Psoas muscle (tissue), 8 donors: ENCODE results near the gene OSBPL3. TPM values are rescaled to one million over a fixed set of nuclear protein-coding genes. Genes with fewer than 3 reads are reported as not detected.

Source experiments
- ATAC-seq, 4 donors: fragments of 200-7000 bp; cut with Tn5 transposase; one replicate each; pipeline ENCODE4 v1.9.1; 2020; ENCODE audit warnings: moderate library complexity in 3 of 4, mild to moderate bottlenecking in 2 of 4
- DNase-seq, 2 donors: peaks; one replicate each; pipeline ENCODE4 v3.0.0-alpha.2; 2020
- H3K27ac ChIP-seq: fragments of 200-600 bp; one replicate; pipeline ENCODE4 v1.8.0; 2022
- H3K27me3 ChIP-seq, 3 donors: fragments of 200-600 bp in 1 of 3; one replicate each; pipeline versions ENCODE4 v1.6.1 to v1.8.0; 2013 to 2022; ENCODE audit warnings: low read length in 2 of 3, mild to moderate bottlenecking in 2 of 3, moderate library complexity in 1 of 3; ENCODE audit not compliant: insufficient read depth in 3 of 3
- H3K36me3 ChIP-seq, 2 donors: fragments of 200-600 bp in 1 of 2; one replicate each; pipeline versions ENCODE4 v1.6.1 to v1.8.0; 2013 to 2022; ENCODE audit warnings: low read depth in 1 of 2, mild to moderate bottlenecking in 1 of 2, moderate library complexity in 1 of 2; ENCODE audit not compliant: insufficient read depth in 1 of 2
- H3K4me1 ChIP-seq: fragments of 200-600 bp; one replicate; pipeline ENCODE4 v1.8.0; 2022
- H3K4me3 ChIP-seq: fragments of 200-600 bp; one replicate; pipeline ENCODE4 v1.8.0; 2022; ENCODE audit warnings: mild to moderate bottlenecking
- H3K9me3 ChIP-seq: fragments of 200-600 bp; one replicate; pipeline ENCODE4 v1.8.0; 2022
- WGBS, 3 donors: extraction: QIAGEN DNeasy Blood & Tissue Kit; methylation state at CpG; one replicate each; pipeline versions ENCODE4 v1.1.6 to v1.1.7; 2013; 5-methylcytosine and 5-hydroxymethylcytosine counted together
- intact Hi-C, 2 donors: fragments of 100-400 bp; cut with DNase I; formaldehyde crosslinking; loops; one replicate each; pipeline versions ENCODE4 v1.11.0 to v1.14.2; 2022
- polyA plus RNA-seq, 3 donors: library from polyadenylated mRNA; stranded (reverse); fragments of 200-250 nt; gene quantifications; one replicate each; pipeline ENCODE4 v1.2.3, GENCODE V29; 2013
- total RNA-seq, 4 donors: library from RNA; stranded (reverse); fragmentation: NEBNext Ultra II Directional in 2 of 4; extraction: Animal tissue kit (Norgen Biotek cat#: 25700) in 2 of 4; gene quantifications; one replicate each; pipeline versions ENCODE4 v1.2.1 to v1.2.4, GENCODE V29; 2021 to 2023
- TF ChIP-seq, protein P1 (sequence below): fragments of 200-600 bp; IDR thresholded peaks from one replicate; pipeline ENCODE4 v1.8.0; 2022; ENCODE audit warnings: antibody characterized with exemption
- donor health status: healthy with polysubstance abuse.
- donor health status: DM: no; HTN: no; CAD: no; lungs with moderate emphysema.
- donor health status: Bipolar disorder and iron deficiency.
- donor health status: healthy.
- donor health status: DM: yes; HTN: yes; CAD: no.
- donor health status: DM: no; HTN: no; CAD: no.
- donor health status: DM: no; HTN: no; CAD: no.
- donor health status: DM: yes; HTN: yes; CAD: no.

Gene OSBPL3
- total and polyA plus RNA-seq, 7 donors = 1.9 to 8.7 (median 4.2) TPM

DNA sequence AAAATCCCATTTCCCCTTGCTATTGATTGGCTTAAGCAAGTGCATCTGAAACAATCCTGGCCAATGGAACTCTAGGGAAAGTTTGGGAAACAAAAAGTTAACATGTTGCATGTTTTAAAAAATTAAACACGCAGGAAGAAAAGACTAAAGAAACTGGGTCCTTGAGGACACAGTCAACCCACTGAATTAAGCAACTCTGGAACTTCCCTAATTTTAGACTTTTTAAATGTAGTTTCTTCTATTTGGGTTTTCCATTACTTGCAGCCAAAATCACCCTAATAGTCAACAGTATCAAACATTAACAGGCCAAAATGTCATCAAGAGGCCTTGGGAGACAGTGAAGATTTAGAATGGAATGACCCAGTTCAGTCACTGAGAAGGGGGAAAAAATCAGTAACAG is 40.6 kb downstream of the OSBPL3 start:
- Histone ChIP-seq H3K4me3 (no peak overlapping the region), H3K4me1 (peaks cover 4% of the 10 kb centered on the region), H3K36me3 (no peaks in the 10 kb centered on the region), H3K27me3 (no peaks in the 10 kb centered on the region), H3K9me3 (no peaks in the 10 kb centered on the region), H3K27ac (no peak overlapping the region)
- TF ChIP-seq, protein P1, sequence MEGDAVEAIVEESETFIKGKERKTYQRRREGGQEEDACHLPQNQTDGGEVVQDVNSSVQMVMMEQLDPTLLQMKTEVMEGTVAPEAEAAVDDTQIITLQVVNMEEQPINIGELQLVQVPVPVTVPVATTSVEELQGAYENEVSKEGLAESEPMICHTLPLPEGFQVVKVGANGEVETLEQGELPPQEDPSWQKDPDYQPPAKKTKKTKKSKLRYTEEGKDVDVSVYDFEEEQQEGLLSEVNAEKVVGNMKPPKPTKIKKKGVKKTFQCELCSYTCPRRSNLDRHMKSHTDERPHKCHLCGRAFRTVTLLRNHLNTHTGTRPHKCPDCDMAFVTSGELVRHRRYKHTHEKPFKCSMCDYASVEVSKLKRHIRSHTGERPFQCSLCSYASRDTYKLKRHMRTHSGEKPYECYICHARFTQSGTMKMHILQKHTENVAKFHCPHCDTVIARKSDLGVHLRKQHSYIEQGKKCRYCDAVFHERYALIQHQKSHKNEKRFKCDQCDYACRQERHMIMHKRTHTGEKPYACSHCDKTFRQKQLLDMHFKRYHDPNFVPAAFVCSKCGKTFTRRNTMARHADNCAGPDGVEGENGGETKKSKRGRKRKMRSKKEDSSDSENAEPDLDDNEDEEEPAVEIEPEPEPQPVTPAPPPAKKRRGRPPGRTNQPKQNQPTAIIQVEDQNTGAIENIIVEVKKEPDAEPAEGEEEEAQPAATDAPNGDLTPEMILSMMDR = no peak
- 71 to 82% (median 76%) methylated on average over 1 of the region's 1 CpG for WGBS, 3 donors
- DNase-seq (no peak), ATAC-seq (no peak)
- intact Hi-C loops = no loop called here

DNA sequence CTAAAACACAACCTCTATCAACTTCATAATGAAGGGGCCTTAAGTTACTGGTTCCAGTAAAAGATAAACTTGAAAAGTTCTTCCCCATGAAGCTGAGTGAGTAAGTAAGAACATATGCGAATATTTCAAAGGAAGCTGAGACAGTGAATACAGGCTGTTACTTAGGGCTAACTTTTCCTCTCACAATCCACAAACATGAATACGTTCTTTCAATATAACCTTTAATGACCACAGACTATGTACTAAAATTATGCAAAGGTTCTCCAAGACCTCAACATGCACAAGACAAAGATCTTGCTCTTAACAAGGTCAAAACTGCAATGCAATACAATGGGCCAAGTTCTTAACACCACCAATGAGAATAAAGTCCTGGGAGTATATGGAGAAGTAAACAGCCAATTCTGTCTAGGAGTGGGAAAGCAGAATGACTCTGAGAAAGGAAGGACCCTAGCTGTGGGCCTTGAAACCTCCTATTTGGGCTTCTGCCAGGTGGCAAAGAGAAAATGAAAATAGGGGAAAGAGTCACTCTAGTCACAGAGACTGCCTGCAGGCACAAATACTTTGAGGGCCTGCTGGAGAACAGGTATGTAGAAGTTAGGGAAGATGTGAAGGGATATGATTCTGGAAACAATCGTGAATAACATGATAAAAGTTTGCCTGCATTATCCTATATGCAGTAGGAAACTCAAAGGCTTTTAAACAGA is 43.7 kb downstream of the OSBPL3 start:
- 84 to 90% (median 89%) methylated on average over 3 of the region's 3 CpGs for WGBS, 3 donors
- TF ChIP-seq, protein P1 = no peak

DNA sequence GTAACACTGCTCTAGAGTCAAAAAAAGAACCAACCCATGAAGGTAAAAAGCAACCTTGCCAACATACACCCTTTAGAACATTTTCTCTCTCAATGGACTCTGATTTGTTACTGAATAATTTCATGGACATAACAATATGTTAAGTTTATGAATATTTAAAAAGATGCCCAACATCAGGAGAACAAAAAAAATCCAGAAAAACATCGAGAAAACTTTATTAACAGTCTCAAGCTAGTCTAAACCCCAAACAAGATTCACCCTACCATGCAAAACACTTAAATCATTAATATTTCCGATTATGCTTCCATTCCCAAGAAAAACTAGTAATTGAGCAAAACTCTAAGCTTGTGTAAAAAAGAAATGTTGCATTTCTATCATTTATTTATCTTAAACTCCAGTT is 46.7 kb downstream of the OSBPL3 start:
- no peaks in the 10 kb centered on the region for H3K36me3 ChIP-seq
- H3K27me3 ChIP-seq = no peaks in the 10 kb centered on the region
- DNase-seq = no peak
- H3K4me3 ChIP-seq = no peak overlapping the region
- ATAC-seq = no peak
- no peaks in the 10 kb centered on the region for H3K9me3 ChIP-seq
- H3K27ac ChIP-seq = no peak overlapping the region
- WGBS, 3 donors = 90 to 93% (median 92%) methylated on average over 2 of the region's 2 CpGs
- intact Hi-C loops = no loop called here
- peaks cover 4% of the 10 kb centered on the region for H3K4me1 ChIP-seq
- TF ChIP-seq, protein P1 = no peak

More for the DNA sequence above, 43.7 kb downstream of the OSBPL3 start:
- Histone ChIP-seq H3K36me3 (no peaks in the 10 kb centered on the region), H3K9me3 (no peaks in the 10 kb centered on the region), H3K4me1 (peaks cover 4% of the 10 kb centered on the region), H3K27me3 (no peaks in the 10 kb centered on the region), H3K27ac (no peak overlapping the region), H3K4me3 (no peak overlapping the region)
- intact Hi-C loops = no loop called here
- DNase-seq (no peak), ATAC-seq (no peak)

DNA sequence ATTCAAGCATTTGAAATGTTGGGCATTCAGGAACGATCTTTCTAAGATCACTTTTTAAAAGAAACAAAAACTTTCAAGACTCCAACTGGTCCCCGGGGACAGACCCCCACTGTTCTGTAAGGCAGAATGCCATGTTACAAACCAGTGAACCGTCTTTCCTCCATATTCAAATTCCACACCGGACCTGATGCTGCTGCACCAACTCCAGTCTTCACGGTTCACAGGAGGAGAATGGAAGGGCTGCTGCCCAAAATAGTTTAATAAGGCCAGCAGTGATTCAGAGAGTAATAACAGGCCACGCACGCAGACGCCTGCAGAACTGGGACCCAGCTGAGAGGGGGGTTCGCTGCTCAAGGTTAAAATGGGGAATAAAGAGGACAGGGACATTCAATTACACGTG is 47.2 kb downstream of the OSBPL3 start:
- peak in 3 of 4 donors; percentile 37 to 80 (median 69) for ATAC-seq
- no peak for DNase-seq
- Histone ChIP-seq H3K36me3 (no peaks in the 10 kb centered on the region), H3K9me3 (no peaks in the 10 kb centered on the region), H3K27me3 (no peaks in the 10 kb centered on the region), H3K4me1 (no peaks in the 10 kb centered on the region), H3K4me3 (no peak overlapping the region), H3K27ac (no peak overlapping the region)
- intact Hi-C loops = no loop called here
- TF ChIP-seq, protein P1 = no peak
- WGBS, 3 donors = 42 to 76% (median 51%) methylated on average over 10 of the region's 10 CpGs

DNA sequence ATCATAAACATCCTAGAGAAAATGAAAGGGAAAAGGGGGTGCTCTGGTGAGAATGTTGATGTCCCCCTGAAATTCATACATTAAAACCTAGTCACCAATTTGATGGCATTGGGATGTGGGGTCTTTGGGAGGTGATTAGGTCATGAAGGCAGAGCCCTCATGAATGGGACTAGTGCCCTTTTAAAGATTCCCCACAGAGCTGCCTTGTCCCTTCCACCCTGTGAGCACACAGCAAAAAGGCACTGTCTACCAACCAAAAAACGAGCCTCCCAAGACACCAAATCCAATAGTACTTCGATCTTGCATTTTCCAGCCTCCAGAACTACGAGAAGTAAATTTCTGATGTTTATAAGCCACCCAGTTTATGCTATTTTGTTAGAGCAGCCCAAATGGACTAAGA is 47.6 kb downstream of the OSBPL3 start:
- Histone ChIP-seq H3K27ac (no peak overlapping the region), H3K36me3 (no peaks in the 10 kb centered on the region), H3K9me3 (no peaks in the 10 kb centered on the region), H3K27me3 (no peaks in the 10 kb centered on the region), H3K4me1 (peaks cover 2% of the 10 kb centered on the region), H3K4me3 (no peak overlapping the region)
- WGBS, 3 donors = 81 to 86% (median 85%) methylated on average over 3 of the region's 3 CpGs
- TF ChIP-seq, protein P1 = no peak
- DNase-seq = no peak
- intact Hi-C loops = no loop called here
- ATAC-seq = no peak
